ENCODE data around the gene SDK1.
A peak's percentile ranks its signal among the peaks of the same experiment; 100 is the strongest.

The SDK1 gene

DNA sequence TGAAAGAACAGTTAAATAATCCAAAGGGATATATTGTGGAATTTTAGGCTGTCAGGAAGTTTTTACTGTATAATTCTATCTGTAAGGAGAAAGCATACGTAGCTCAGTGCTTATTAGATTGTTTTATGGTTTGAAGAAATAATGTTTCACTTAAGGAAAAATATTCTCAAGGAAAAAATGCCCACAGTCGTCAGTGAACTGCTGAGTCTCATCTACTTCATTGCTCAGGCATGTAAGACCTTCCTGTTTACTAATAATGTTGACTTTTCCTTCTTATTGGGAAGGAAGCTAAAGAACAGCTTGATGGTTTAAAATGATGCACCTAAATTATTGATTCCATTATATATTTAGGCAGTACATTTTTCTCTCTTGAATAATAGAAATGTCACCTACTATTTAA is 304.2 kb downstream of the SDK1 start:
- DNase-seq: no peak

DNA sequence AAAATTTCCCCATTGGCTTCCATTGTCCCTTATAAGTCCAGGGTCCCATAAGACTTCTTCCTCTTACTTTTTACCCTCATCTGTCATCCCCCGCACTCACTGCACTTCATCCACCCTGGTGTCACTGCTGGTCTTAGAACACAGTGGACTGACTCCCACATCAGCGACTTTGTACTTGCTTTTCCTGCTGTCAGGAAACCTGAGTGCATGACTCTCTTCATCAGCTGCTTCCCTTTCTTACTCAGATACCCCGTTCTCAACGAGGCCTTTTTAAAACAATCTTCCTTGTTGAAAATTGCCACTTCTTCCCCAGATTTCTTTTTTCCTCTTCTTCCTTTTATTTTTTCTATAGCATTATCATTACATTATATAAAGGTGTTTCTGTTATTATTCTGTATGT is 305.4 kb downstream of the SDK1 start:
- DNase-seq: no peak

GRCh38 chr7:3607847-3608246 is 306.8 kb downstream of the SDK1 start:
- no peak for DNase-seq

- DNase-seq: no peak
These were observed 315.3 kb downstream of the SDK1 start for GRCh38 chr7:3616306-3616705.

DNA sequence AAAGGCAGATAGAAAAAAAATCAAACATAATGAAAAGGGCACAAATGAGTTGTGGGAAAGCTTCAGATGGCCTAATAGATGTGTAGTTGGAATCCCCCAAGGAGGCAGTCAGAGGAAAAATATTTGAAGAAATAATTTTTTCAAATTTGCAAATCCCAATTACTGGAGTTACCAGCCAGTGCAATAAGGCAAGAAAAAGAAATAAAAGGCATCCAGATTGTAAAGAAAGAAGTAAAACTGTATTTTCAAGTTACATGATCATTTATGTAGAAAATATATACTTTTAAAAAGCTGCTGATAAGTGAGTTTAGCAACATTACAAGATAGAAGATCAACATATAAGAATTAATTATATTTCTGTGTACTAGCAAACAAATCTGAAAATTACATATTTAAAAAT is 329.0 kb downstream of the SDK1 start:
- no peak for DNase-seq

DNA sequence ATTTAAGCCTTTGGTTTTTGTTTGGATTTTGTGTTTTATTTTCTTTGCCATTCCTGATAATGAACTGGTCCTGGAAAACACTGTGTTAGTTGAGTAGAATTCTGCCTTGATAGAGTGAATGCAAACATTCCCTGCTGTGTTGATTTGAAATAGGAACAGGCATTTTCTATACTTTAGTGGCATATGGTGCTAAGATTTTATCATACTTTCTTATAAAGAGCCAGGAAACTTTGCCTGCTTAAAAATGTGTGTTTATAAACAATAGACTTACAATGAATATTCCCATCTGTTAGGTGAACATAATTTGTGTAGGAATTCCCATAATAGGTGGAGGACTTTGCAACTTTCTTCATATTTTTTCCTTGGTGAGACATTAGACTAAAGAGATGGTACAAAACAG is 333.3 kb downstream of the SDK1 start:
- DNase-seq: no peak

GRCh38 chr7:3636131-3636860 is 335.2 kb downstream of the SDK1 start:
- no peak for DNase-seq

DNA sequence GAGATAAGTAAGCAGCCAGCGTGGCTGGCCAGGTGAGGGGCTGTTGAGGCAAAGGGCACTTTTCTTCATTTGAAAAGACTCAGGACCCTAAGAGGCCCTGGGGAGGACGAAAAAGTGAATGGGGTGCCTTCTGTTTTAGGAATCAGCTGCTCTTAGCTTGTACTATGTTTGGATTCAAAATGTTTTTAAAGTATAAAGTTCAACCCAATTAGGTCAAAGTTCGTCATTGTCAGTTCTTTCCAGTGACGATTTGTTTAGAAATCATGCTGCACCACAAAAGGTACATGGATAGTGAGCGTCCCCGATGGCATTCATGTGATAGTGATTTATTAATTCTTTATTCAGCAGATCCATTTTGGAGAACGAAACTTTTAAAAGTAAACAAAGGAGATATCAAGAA is 338.2 kb downstream of the SDK1 start:
- no peak for DNase-seq

DNA sequence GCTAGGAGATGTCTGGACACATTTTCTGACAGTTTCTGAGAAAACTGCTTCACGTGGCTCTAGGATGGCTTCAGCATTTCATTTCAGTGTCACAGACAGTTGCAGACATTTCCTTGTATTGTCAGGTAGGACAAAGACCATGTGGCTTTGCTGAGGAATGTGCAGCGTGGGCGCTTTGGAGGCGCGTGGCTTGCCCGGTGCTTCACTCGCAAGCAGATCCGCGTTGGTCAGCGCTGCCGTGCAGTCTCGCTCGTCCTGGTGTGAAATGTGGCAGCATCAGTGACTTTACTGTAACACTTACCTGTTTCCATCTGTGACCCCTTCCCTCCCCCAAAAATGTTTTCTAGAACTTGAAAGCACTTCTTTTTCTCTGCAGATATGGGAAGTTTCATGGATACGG is 340.5 kb downstream of the SDK1 start:
- DNase-seq: no peak

DNA sequence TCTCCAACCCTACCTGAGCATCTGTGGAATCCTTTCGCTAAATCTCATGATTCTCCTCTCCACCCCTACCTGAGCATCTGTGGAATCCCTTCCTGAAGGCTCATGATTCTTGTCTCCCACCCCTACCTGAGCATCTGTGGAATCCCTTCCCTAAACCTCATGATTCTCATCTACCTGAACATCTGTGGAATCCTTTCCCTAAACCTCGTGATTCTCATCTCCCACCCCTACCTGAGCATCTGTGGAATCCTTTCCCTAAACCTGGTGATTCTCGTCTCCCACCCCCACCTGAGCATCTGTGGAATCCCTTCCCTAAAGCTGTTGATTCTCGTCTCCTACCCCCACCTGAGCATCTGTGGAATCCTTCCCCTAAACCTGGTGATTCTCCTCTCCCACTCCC is 342.0 kb downstream of the SDK1 start:
- no peak for DNase-seq

- DNase-seq: no peak
These were observed 347.2 kb downstream of the SDK1 start for GRCh38 chr7:3648276-3648675.

GRCh38 chr7:3649250-3649649 is 348.2 kb downstream of the SDK1 start:
- DNase-seq: no peak

DNA sequence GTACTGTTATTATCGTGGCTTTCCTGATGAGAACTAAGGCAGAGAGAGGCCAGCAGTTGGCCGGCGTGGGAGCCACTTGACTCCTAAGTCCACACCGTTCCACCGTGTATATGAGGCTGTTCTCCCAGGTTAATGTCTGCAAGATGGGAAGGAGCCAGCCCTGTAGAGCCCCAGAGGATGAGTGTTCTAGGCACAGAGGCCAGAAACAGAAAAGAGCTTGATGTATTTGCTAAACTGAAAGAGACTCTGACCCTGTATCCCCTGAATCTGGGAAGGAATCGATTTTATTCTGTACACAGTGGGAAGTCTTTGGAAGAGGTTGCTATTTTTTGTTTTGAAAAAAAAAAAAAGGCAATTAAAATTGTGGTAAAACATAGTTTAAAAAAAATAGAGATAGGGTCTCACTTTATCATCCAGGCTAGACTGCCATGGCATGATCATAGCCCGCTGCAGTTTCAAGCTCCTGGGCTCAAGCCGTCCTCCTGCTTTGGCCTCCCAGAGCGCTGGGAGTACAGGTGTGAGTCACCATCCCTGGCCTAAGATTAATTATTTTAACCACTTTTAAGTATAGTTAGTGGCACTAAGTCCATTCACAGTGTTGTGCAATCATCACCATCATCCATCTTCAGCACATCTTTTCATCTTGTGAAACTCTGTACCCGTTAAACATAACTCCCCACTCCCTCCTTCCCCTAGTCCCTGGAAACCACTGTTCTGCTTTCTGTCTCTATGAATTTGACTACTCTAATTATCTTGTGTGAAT is 348.8 kb downstream of the SDK1 start:
- no peak for DNase-seq

- no peak for DNase-seq
These were observed 349.8 kb downstream of the SDK1 start for GRCh38 chr7:3650844-3651243.

DNA sequence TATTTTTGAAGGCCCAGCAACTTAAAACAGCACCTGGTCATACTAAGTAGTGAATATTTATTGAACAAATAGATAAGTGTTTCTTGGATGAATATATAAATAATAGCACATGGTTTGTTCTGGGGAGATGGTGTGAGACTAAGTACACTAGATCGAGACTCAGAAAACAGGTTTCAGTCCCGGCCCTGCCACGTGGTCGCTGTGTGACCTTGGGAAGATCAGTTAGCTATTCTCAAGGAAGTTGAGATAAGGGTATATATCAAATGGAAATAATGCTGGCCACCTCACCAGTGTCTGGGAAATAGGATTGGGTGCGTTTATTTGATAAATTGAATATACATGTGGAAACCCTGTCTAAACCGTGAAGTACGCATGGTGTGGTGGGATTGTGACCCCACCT is 354.6 kb downstream of the SDK1 start:
- DNase-seq: no peak

- no peak for DNase-seq
These were observed 356.2 kb downstream of the SDK1 start for GRCh38 chr7:3657206-3657605.

DNA sequence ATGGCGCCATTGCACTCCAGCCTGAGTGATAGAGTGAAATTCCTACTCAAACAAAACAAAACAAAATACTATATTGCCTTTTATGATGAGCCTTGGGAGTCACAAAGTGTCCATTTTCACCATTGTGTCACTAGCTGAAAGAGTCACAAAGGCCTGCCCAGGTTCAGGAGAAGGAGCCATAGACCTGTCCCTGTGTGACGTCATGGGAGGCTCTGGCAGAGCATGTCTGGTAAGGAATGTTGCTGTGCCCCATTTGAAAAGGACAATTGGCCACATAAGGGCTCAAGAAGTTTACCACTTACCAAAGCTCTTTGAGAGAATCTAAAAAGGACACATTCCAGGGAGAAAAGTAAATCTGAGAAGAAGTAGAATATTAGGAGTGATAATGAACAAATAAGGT is 367.7 kb downstream of the SDK1 start:
- no peak for DNase-seq

DNA sequence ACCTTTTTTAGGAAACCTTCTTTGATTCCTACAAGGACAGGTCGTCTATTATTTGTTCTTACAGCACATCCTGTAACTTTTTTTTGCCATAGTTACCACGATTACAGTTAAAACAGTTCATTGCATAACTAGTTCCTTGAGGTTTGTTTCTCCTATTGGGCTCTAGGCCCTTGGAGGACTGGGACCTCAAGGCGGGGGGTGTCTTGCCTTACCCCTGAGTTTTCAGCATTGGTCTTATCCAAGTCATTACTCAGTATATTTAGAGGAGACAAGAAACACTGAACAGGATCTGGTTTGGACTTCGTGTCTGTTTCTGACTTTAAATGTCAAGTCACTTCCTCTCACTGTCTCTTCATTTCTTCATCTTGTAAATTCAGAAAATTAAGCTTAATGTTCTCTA is 369.8 kb downstream of the SDK1 start:
- DNase-seq: no peak

DNA sequence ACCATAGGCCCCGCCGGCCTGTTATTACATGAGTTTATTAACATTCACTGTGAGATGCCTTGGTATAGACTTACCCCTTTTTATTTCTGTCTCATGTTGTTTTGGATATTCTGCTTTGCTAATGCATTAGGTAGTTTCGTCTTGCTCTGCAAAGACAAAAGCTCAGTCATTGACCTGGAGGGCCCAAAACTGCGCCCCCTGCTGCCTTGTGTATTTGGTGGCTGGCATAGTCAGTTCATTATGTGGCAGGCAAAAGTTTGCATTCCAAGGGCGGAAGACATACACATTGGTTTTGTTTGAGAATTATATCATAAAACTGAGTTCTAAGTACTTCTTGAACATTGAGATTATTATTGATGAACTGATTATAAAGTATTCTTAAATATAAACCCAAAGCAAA is 372.5 kb downstream of the SDK1 start:
- DNase-seq: peak; percentile 61

- DNase-seq: no peak
These were observed 377.3 kb downstream of the SDK1 start for GRCh38 chr7:3678314-3678810.

DNA sequence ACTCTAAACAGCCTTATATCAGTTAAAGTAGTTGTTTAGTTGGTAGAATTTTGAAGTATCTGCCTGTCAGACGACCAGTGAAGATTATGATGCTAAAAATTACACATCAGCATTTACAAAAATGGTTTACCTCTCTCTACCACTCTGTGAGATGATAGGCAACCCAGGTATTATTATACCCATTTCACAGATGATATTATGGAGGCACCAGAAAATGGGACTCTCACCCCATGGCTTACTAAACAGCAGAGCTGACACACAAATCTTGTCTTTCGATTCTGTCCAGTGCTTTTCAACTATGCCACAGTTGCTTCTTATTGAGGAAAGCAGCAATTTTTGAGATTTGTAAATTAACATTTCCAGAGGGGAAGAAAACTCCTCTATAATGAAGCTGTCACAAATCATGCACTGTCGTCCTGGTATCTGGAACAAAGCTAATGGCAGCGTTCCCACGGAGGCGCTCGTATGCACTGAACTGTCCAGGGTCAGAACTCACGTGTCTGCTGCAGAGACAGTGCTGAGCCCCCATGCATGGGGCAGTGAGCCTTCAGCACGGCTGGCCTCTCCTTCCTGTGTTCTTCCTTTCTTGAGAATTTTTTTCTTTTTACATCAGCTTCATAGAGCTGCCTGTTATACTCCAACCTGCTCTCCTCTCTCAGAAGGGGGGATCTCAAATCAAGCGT is 381.1 kb downstream of the SDK1 start:
- no peak for DNase-seq

DNA sequence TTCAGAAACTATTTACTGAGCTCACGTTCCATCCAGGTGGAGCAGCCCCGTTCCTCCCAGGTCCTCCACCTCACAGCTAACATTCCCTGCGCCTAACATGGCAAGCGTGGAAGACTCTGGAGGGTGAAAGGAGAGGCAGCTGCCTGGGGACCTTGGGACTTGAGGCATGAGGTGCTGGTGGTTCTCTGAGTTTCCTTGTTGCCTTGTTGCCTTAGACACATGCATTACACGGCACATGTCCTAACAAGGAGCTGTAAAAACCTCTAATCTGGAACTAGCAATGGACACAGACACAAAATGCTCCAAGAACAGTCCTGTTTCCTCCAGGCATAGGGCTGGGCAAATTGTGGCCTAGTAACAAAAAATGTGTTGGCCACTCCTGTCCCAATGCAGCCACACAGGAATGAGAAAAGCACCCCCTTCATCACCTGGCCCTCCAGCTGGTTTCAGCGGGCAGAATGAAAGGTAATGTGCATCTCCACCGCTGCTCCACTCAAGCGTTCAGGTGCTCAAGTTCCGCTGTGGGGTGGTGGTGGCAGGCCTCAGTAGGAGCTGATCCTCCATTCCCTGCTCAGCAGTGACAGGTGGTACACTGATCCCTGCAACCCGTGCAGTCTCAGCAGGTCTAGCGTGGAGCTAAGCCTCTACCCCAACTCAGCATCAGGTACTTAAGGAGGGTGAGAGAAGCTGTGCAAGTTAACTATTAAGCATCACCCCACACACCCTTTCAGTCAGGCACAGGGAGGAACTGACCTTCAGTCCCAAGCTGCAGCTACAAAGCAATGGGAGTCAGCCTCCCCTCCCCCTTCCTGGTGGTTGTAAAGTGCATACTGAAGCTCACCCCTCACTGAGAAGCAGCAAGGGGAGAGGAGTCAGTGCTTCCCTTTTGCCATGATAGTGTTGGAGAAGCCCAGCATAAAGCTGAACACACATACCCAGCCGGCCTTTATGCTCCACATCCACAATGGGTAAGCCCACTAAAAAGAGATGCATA is 382.8 kb downstream of the SDK1 start:
- DNase-seq: no peak

DNA sequence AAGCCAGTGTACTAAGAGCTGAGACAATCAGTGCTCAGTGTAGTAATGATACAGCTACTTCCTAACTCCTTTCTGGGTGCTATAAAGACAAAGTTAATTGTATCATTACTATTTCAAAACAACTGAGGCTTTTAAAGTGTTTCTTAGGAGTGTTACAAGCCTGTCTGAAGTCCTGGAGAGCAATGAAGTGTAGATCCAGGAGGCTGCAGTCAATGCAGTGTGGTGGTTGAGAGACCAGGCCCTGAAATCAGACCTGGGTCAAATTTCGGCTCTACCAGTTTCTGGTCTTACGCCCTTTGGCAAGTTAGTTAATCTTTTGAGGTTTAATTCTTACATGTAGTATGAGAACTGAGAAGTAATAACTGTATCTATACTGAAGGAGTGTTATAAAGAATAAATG is 387.0 kb downstream of the SDK1 start:
- DNase-seq: no peak

Measured in stimulated activated CD4-positive, alpha-beta T cell treated with anti-CD3 and anti-CD28 coated beads, Interleukin-12 subunit alpha, Interleukin-12 subunit beta, amount 100 ng/mL, for 4 hours (primary cell).